K562 (cell line): Measurements from ENCODE around the gene SHISA9.

ENCODE experiments used
- ILF3 ChIP-seq: fragments of 450-650 bp; IDR thresholded peaks from 2 replicates; pipeline ENCODE4 v1.6.1; 2018; ENCODE audit warnings: antibody characterized with exemption, mild to moderate bottlenecking, moderate library complexity, borderline replicate concordance
- POLR2A ChIP-seq: fragments of 450-650 bp; conservative IDR thresholded peaks from 2 replicates; pipeline ENCODE4 v1.6.1; 2016
- POLR2AphosphoS5 ChIP-seq: IDR thresholded peaks from 2 replicates; pipeline ENCODE4 v1.6.1; 2011; ENCODE audit warnings: mild to moderate bottlenecking, low read depth, low read length, moderate library complexity; ENCODE audit not compliant: control insufficient read depth, insufficient read depth
- RFX5 ChIP-seq: IDR thresholded peaks from 2 replicates; pipeline ENCODE4 v1.6.1; 2011; ENCODE audit warnings: low read depth, mild to moderate bottlenecking, improper control_type of control experiment, low read length
- SPI1 ChIP-seq: IDR thresholded peaks from 2 replicates; pipeline ENCODE4 v1.6.1; 2011; ENCODE audit warnings: low read depth, low read length, control low read depth, borderline replicate concordance
- TF ChIP-seq, protein P1 (sequence below): sonication (generic); formaldehyde crosslinking; IDR thresholded peaks from 2 replicates; pipeline ENCODE4 v1.8.1; 2022; ENCODE audit warnings: missing genetic modification reagents

GRCh38 chr16:13143551-13143950, 242.2 kb downstream of the SHISA9 start:
- TF ChIP-seq ILF3 (no peak), POLR2AphosphoS5 (no peak), SPI1 (no peak), POLR2A (no peak), RFX5 (no peak)
- TF ChIP-seq, protein P1, sequence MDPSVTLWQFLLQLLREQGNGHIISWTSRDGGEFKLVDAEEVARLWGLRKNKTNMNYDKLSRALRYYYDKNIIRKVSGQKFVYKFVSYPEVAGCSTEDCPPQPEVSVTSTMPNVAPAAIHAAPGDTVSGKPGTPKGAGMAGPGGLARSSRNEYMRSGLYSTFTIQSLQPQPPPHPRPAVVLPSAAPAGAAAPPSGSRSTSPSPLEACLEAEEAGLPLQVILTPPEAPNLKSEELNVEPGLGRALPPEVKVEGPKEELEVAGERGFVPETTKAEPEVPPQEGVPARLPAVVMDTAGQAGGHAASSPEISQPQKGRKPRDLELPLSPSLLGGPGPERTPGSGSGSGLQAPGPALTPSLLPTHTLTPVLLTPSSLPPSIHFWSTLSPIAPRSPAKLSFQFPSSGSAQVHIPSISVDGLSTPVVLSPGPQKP (CRISPR knock-in tag), result no peak
